ENCODE results near the gene HNRNPL.

DNA sequence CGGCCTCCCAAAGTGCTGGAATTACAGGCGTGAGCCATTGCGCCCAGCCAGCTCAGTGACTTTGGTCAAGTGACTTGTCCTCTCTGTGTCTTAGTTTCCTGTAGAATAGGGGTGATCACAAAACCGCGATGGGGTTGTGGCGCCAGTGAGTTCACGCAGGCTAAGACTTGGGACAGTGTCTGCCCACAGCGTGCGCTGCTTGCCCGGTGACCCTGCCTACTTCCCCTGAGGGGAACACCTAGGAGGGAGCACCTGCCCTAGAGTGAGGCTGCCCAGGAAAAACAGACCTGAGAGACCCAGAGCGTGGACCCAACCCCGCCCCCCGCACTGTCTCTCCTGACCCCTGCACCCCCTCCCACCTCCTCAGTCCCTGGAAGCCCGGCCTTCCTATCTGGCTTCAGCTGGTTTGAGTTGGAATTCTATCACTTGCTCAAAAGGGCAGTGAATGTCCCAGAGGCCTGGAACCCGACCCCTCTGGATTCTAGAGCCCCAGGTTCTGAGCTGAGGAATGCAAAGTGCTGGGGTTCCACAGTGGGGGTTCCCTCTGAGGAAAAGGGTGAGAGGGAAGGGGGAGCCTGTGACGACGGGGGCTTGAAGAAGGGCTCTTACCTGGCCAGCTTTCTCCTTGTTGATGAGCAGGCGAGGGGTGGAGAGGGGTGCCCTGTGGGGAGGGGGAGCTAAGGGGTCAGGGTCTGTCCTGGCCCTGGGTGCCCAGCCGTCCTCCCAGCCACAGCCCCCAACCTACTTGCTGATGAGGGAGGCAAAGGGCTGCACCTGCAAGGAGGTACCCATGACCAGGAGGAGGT is 30.5 kb upstream of the HNRNPL start:
- TF ChIP-seq ZNF302 (CRISPR knock-in tag; IDR thresholded peaks at IDR 0.05): no peak
- TF ChIP-seq RCOR1 (IDR thresholded peaks at IDR 0.05; ENCODE audit: low read depth, low read length): no peak
- TF ChIP-seq, protein P1, sequence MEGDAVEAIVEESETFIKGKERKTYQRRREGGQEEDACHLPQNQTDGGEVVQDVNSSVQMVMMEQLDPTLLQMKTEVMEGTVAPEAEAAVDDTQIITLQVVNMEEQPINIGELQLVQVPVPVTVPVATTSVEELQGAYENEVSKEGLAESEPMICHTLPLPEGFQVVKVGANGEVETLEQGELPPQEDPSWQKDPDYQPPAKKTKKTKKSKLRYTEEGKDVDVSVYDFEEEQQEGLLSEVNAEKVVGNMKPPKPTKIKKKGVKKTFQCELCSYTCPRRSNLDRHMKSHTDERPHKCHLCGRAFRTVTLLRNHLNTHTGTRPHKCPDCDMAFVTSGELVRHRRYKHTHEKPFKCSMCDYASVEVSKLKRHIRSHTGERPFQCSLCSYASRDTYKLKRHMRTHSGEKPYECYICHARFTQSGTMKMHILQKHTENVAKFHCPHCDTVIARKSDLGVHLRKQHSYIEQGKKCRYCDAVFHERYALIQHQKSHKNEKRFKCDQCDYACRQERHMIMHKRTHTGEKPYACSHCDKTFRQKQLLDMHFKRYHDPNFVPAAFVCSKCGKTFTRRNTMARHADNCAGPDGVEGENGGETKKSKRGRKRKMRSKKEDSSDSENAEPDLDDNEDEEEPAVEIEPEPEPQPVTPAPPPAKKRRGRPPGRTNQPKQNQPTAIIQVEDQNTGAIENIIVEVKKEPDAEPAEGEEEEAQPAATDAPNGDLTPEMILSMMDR (IDR thresholded peaks at IDR 0.05): no peak
- TF ChIP-seq POLR2A (IDR thresholded peaks at IDR 0.05; ENCODE audit: low read length): no peak
- TF ChIP-seq NFE2L2 (conservative IDR thresholded peaks at IDR 0.05; ENCODE audit: low read length): no peak
- TF ChIP-seq, protein P2, sequence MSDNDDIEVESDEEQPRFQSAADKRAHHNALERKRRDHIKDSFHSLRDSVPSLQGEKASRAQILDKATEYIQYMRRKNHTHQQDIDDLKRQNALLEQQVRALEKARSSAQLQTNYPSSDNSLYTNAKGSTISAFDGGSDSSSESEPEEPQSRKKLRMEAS (IDR thresholded peaks at IDR 0.05): no peak
- no peak for TF ChIP-seq E2F6 (IDR thresholded peaks at IDR 0.05; ENCODE audit: borderline replicate concordance, low read depth)
- no peak for TF ChIP-seq JUN (IDR thresholded peaks at IDR 0.05)
- TF ChIP-seq, protein P3, sequence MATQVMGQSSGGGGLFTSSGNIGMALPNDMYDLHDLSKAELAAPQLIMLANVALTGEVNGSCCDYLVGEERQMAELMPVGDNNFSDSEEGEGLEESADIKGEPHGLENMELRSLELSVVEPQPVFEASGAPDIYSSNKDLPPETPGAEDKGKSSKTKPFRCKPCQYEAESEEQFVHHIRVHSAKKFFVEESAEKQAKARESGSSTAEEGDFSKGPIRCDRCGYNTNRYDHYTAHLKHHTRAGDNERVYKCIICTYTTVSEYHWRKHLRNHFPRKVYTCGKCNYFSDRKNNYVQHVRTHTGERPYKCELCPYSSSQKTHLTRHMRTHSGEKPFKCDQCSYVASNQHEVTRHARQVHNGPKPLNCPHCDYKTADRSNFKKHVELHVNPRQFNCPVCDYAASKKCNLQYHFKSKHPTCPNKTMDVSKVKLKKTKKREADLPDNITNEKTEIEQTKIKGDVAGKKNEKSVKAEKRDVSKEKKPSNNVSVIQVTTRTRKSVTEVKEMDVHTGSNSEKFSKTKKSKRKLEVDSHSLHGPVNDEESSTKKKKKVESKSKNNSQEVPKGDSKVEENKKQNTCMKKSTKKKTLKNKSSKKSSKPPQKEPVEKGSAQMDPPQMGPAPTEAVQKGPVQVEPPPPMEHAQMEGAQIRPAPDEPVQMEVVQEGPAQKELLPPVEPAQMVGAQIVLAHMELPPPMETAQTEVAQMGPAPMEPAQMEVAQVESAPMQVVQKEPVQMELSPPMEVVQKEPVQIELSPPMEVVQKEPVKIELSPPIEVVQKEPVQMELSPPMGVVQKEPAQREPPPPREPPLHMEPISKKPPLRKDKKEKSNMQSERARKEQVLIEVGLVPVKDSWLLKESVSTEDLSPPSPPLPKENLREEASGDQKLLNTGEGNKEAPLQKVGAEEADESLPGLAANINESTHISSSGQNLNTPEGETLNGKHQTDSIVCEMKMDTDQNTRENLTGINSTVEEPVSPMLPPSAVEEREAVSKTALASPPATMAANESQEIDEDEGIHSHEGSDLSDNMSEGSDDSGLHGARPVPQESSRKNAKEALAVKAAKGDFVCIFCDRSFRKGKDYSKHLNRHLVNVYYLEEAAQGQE (IDR thresholded peaks at IDR 0.05): no peak
- no peak for TF ChIP-seq FOSL2 (IDR thresholded peaks at IDR 0.05)
- no peak for TF ChIP-seq FOSL2 (CRISPR knock-in tag; IDR thresholded peaks at IDR 0.05)
- TF ChIP-seq PHF8 (IDR thresholded peaks at IDR 0.05; ENCODE audit: borderline replicate concordance, low read depth): no peak
- no peak for TF ChIP-seq EHMT2 (IDR thresholded peaks at IDR 0.05; ENCODE audit: low read depth)

Measured in A549 (cell line).